IMR-90 (cell line): ENCODE results near the gene AHNAK2. TPM values are rescaled to one million over a fixed set of nuclear protein-coding genes. Genes with fewer than 3 reads are reported as not detected.

Experiments
- ATAC-seq: fragments of 200-7000 bp; cut with Tn5 transposase; 2 replicates; pipeline ENCODE4 v1.9.1; 2020; ENCODE audit warnings: low read depth, mild to moderate bottlenecking, moderate library complexity
- BruUV-seq: library from RNA; stranded (reverse); fragments of 400-500 nt; replicated peaks from 2 replicates; lab custom pipeline; 2021; lab: Mats Ljungman, UMichigan
- CTCF ChIA-PET: fragments of 300-600 bp; formaldehyde crosslinking; extraction: SDS; loops from one replicate; lab custom pipeline; 2021; ENCODE audit warnings: antibody characterized with exemption; lab: Yijun Ruan, JAX
- POLR2A ChIA-PET: fragments of 300-600 bp; sonication (Branson Sonifier 250); formaldehyde crosslinking; loops from one replicate; lab custom pipeline; 2022; ENCODE audit warnings: antibody characterized with exemption; ENCODE audit not compliant: unreplicated experiment; lab: Charles Lee
- DNase-seq: peaks from one replicate; pipeline ENCODE4 v3.0.0; 2013
- H2AFZ ChIP-seq: replicated peaks from 2 replicates; pipeline ENCODE3; 2013; ENCODE audit warnings: low read length, mild to moderate bottlenecking; ENCODE audit not compliant: poor library complexity
- H2AK5ac ChIP-seq: 2 replicates; pipeline ENCODE4 v1.6.1; 2013; ENCODE audit warnings: low read depth, low read length, inconsistent platforms
- H2AK9ac ChIP-seq: replicated peaks from 2 replicates; pipeline ENCODE3; 2013; ENCODE audit warnings: mild to moderate bottlenecking, low read depth, low read length, moderate library complexity; ENCODE audit not compliant: poor library complexity
- H2BK120ac ChIP-seq: 2 replicates; pipeline ENCODE4 v1.6.1; 2013; ENCODE audit warnings: low read depth, low read length, inconsistent platforms
- H2BK15ac ChIP-seq: 3 replicates; pipeline ENCODE4 v1.6.1; 2013; ENCODE audit warnings: low read depth, low read length, inconsistent platforms
- H2BK20ac ChIP-seq: 2 replicates; pipeline ENCODE4 v1.6.1; 2013; ENCODE audit warnings: low read depth, mild to moderate bottlenecking, inconsistent platforms, low read length, moderate library complexity
- H2BK5ac ChIP-seq: 2 replicates; pipeline ENCODE4 v1.6.1; 2013; ENCODE audit warnings: mild to moderate bottlenecking, low read depth, low read length, inconsistent platforms; ENCODE audit not compliant: poor library complexity, severe bottlenecking
- H3K14ac ChIP-seq: replicated peaks from 2 replicates; pipeline ENCODE4 v1.6.1; 2013; ENCODE audit warnings: low read depth, low read length, inconsistent platforms
- H3K18ac ChIP-seq: 2 replicates; pipeline ENCODE4 v1.6.1; 2013; ENCODE audit warnings: low read depth, low read length, control low read depth
- H3K23ac ChIP-seq: 2 replicates; pipeline ENCODE4 v1.6.1; 2013; ENCODE audit warnings: low read depth, low read length, inconsistent platforms
- H3K27ac ChIP-seq: 2 replicates; pipeline ENCODE4 v1.5.1; 2013; ENCODE audit warnings: mild to moderate bottlenecking, control low read depth, low read length; ENCODE audit not compliant: insufficient read depth
- H3K27me3 ChIP-seq: 2 replicates; pipeline ENCODE4 v1.6.1; 2013; ENCODE audit warnings: low read length; ENCODE audit not compliant: control insufficient read depth, insufficient read depth
- H3K36me3 ChIP-seq: 2 replicates; pipeline ENCODE4 v1.6.1; 2013; ENCODE audit warnings: low read length, mixed read lengths; ENCODE audit not compliant: control insufficient read depth, insufficient read depth
- H3K4ac ChIP-seq: 2 replicates; pipeline ENCODE4 v1.6.1; 2013; ENCODE audit warnings: low read depth, low read length, inconsistent platforms
- H3K4me1 ChIP-seq: 2 replicates; pipeline ENCODE4 v1.6.1; 2013; ENCODE audit warnings: low read length, mixed read lengths; ENCODE audit not compliant: control insufficient read depth, insufficient read depth
- H3K4me2 ChIP-seq: 2 replicates; pipeline ENCODE4 v1.6.1; 2013; ENCODE audit warnings: low read depth, mild to moderate bottlenecking, control low read depth, low read length, moderate library complexity
- H3K4me3 ChIP-seq: 2 replicates; pipeline ENCODE4 v1.5.1; 2013; ENCODE audit warnings: low read depth, mild to moderate bottlenecking, control low read depth, low read length, moderate library complexity; ENCODE audit not compliant: insufficient read depth
- H3K56ac ChIP-seq: 2 replicates; pipeline ENCODE4 v1.6.1; 2013; ENCODE audit warnings: low read length, inconsistent platforms; ENCODE audit not compliant: insufficient read depth; ENCODE audit errors: extremely low read depth
- H3K79me1 ChIP-seq, 2 experiments: 2 replicates each; pipeline ENCODE4 v1.6.1; 2013; ENCODE audit warnings: low read length in 2 of 2, inconsistent platforms in 1 of 2, low read depth in 1 of 2
- H3K9ac ChIP-seq: 2 replicates; pipeline ENCODE4 v1.6.1; 2013; ENCODE audit warnings: low read depth, low read length, control low read depth
- H3K9me1 ChIP-seq: 2 replicates; pipeline ENCODE4 v1.6.1; 2013; ENCODE audit warnings: low read length, inconsistent platforms; ENCODE audit not compliant: insufficient read depth
- H3K9me3 ChIP-seq: 2 replicates; pipeline ENCODE4 v1.6.1; 2013; ENCODE audit warnings: low read length; ENCODE audit not compliant: control insufficient read depth, insufficient read depth
- H4K20me1 ChIP-seq: 2 replicates; pipeline ENCODE4 v1.6.1; 2013; ENCODE audit warnings: low read length, inconsistent platforms; ENCODE audit not compliant: insufficient read depth
- H4K5ac ChIP-seq: 2 replicates; pipeline ENCODE4 v1.6.1; 2013; ENCODE audit warnings: mild to moderate bottlenecking, low read depth, low read length, control low read depth
- H4K8ac ChIP-seq, 2 experiments: 2 replicates each; pipeline ENCODE4 v1.6.1; 2013; ENCODE audit warnings: low read depth in 2 of 2, low read length in 2 of 2, control low read depth in 1 of 2, inconsistent platforms in 1 of 2
- H4K91ac ChIP-seq: 2 replicates; pipeline ENCODE4 v1.6.1; 2013; ENCODE audit warnings: low read depth, low read length, inconsistent platforms; ENCODE audit not compliant: insufficient read depth
- CHD1 ChIP-seq: IDR thresholded peaks from 2 replicates; pipeline ENCODE4 v1.6.1; 2012; ENCODE audit warnings: low read depth, low read length, improper control_type of control experiment
- ELK1 ChIP-seq: fragments of 150-350 bp; IDR thresholded peaks from 2 replicates; pipeline ENCODE4 v1.6.1; 2016; ENCODE audit warnings: low read depth, mild to moderate bottlenecking, low read length, moderate library complexity, borderline replicate concordance
- FOS ChIP-seq: fragments of 150-350 bp; IDR thresholded peaks from 2 replicates; pipeline ENCODE4 v1.6.1; 2016; ENCODE audit warnings: low read depth, low read length
- NFE2L2 ChIP-seq: fragments of 150-350 bp; IDR thresholded peaks from 2 replicates; pipeline ENCODE4 v1.6.1; 2016; ENCODE audit warnings: low read depth, mild to moderate bottlenecking, low read length
- POLR2A ChIP-seq: IDR thresholded peaks from 2 replicates; pipeline ENCODE4 v1.6.1; 2012; ENCODE audit warnings: mild to moderate bottlenecking, low read depth, low read length
- USF2 ChIP-seq: fragments of 150-350 bp; IDR thresholded peaks from 2 replicates; pipeline ENCODE4 v1.6.1; 2017; ENCODE audit warnings: mild to moderate bottlenecking, antibody characterized with exemption, low read length, low read depth
- WGBS, 2 experiments: methylation state at CpG; one replicate each; pipeline versions ENCODE4 v1.1.5 to v1.1.7; 2013; ENCODE audit warnings: missing lambda C conversion rate in 2 of 2; ENCODE audit not compliant: insufficient read length in 1 of 2; ENCODE audit errors: extremely low coverage in 2 of 2; 5-methylcytosine and 5-hydroxymethylcytosine counted together
- dilution Hi-C: fragments of 300-500 bp; cut with HindIII; formaldehyde crosslinking; loops from one replicate; pipeline ENCODE4 v1.14.3; 2018; ENCODE audit warnings: low sequenced_read_pairs; ENCODE audit not compliant: unreplicated experiment
- in situ Hi-C: fragments of 300-500 bp; cut with MboI; formaldehyde crosslinking; loops from 3 replicates; pipeline ENCODE4 v1.14.3; 2019; ENCODE audit warnings: low sequenced_read_pairs, inconsistent platforms, mixed read lengths
- intact Hi-C: fragments of 100-400 bp; cut with micrococcal nuclease; formaldehyde crosslinking; loops from 2 replicates; pipeline ENCODE4 v1.10.0; 2022
- polyA plus RNA-seq, 3 experiments: library from polyadenylated mRNA; depleted of rRNA; stranded (reverse); fragments of >200 nt; gene quantifications; 2 replicates each; pipeline ENCODE4 v1.2.3, GENCODE V29; 2012; ENCODE audit warnings: low replicate concordance in 1 of 3
- total RNA-seq: library from RNA; depleted of rRNA; stranded (reverse); fragments of >200 nt; gene quantifications from 2 replicates; pipeline ENCODE4 v1.2.3, GENCODE V29; 2012

The AHNAK2 gene
- total and polyA plus RNA-seq, 2 of the 4 experiments (the other 2 are of a cell fraction) = 2.6 to 7.9 TPM

- no peak overlapping the region for H4K5ac ChIP-seq
- ChIA-PET CTCF (no interaction called here), POLR2A (no interaction called here)
- no peak overlapping the region for H4K91ac ChIP-seq
- TF ChIP-seq CHD1 = no peak
- no peak for TF ChIP-seq ELK1
- TF ChIP-seq USF2 = no peak
- no peak for TF ChIP-seq NFE2L2
- no peak for TF ChIP-seq FOS
- TF ChIP-seq POLR2A = no peak
- H4K8ac ChIP-seq = no peak overlapping the region
- peak overlapping the region; percentile 43 for H2AFZ ChIP-seq
- peak overlapping the region; percentile 16 for H2AK9ac ChIP-seq
- no peak overlapping the region for H2AK5ac ChIP-seq
- no peaks in the 10 kb centered on the region for H3K4me1 ChIP-seq
- 73% methylated on average over 7 of the region's 15 CpGs; no CpG with 5 or more reads in 1 of the 2 experiments for WGBS, 2 experiments
- no peak overlapping the region for H3K18ac ChIP-seq
- no TSS peak for BruUV-seq
- H3K4me2 ChIP-seq = no peak overlapping the region
- no peak overlapping the region for H3K9ac ChIP-seq
- H3K4ac ChIP-seq = no peak overlapping the region
- dilution Hi-C loops = no loop called here
- H3K4me3 ChIP-seq = no peak overlapping the region
- H2BK15ac ChIP-seq = no peak overlapping the region
- H3K27me3 ChIP-seq = peaks cover 19% of the 10 kb centered on the region
- H3K79me1 ChIP-seq = no peaks in the 10 kb centered on the region
- H3K23ac ChIP-seq = no peak overlapping the region
- no peaks in the 10 kb centered on the region for H3K9me1 ChIP-seq
- ATAC-seq = peak; percentile 16; the same call in 1 of the 2 replicates
- DNase-seq = no peak
- peaks cover 6% of the 10 kb centered on the region; the same call in 1 of the 2 replicates for H3K9me3 ChIP-seq
- intact Hi-C loops = no loop called here
- H2BK5ac ChIP-seq = no peak overlapping the region
- in situ Hi-C loops = no loop called here
- no peak overlapping the region for H2BK20ac ChIP-seq
- no peak overlapping the region for H3K27ac ChIP-seq
- no peaks in the 10 kb centered on the region for H3K36me3 ChIP-seq
- H3K56ac ChIP-seq = no peak overlapping the region
- H2BK120ac ChIP-seq = no peak overlapping the region
- H4K20me1 ChIP-seq = no peaks in the 10 kb centered on the region
- H3K14ac ChIP-seq = no peak overlapping the region
These were observed 52.1 kb downstream of the AHNAK2 start for GRCh38 chr14:104925855-104926609.
